ENCODE measurements around the gene TPPP2.
A peak's percentile ranks its signal among the peaks of the same experiment; 100 is the strongest.

The TPPP2 gene

GRCh38 chr14:21019366-21019765, 10.7 kb upstream of the TPPP2 start:
- no peak for TF ChIP-seq CTCF (IDR thresholded peaks at IDR 0.05; ENCODE audit: control extremely low read depth, extremely low read depth, low read depth, missing control alignments)
- CTCF ChIA-PET = interaction anchor here (1.0 to 13.5 kb wide), 9 partner anchors 8 to 86 kb away, joined by 3 to 218 read pairs (median 4); partner anchors contain the start of gene TMEM253
- no peak for DNase-seq (ENCODE audit: extremely low spot score)
- POLR2A ChIA-PET = no interaction called here

DNA sequence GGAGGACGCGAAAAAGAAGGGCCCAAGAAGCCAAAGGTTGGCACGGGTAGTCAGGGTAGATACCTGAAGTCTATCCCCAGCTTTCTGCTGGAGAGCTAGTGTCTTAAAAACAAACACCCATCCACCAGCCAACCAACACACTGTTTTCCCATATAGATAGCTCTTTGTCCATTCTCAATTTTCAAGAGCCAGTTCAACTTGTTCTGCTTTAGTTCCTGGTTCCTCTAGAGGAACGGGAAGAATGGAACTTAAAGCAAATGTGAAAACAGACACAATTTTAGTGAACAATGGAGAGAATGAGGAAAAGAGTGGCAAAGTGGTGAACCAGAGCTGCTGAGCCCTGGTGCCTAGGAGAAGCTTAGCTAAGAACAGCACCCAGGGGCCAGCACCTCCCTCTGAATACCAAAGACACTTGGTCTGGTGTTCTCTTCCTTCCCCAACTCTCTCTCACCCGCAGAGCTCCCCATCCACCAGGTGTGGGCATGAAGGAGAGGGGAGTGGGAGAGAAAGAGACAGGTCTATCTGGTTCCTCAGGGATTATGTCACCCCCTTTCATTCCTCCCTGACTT, 9.0 kb upstream of the TPPP2 start:
- CTCF ChIA-PET = interaction anchor here (1.6 to 13.5 kb wide), 4 partner anchors 16 to 84 kb away, joined by 5 to 218 read pairs (median 106); partner anchors contain the start of gene TMEM253
- POLR2A ChIA-PET = no interaction called here
- no peak for TF ChIP-seq CTCF (IDR thresholded peaks at IDR 0.05; ENCODE audit: control extremely low read depth, extremely low read depth, low read depth, missing control alignments)
- DNase-seq (ENCODE audit: extremely low spot score) = no peak

DNA sequence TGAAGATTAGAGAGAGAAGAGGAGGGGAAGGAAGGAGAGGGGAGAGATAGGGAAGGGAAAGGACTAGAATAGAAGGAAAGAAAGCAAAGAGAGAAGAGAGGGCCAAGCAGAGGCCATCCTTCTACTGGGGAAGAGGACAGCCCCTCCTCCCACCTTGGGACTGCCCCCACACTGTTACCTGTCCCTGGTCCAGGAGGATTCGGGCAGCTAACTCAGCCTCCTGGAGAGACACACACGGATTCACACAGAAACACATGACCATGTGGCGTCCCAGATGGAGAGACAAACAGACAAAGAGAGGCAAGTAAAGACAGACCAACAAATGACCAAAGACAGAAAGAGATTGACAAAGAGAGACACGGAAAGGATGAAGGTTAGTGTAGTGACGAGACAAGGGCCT, 7.3 kb upstream of the TPPP2 start:
- ChIA-PET POLR2A (interaction anchor here (0.7 kb wide), 1 partner anchor 287 kb away, joined by 7 read pairs; no protein-coding TSS in a partner anchor), CTCF (interaction anchor here (1.8 to 2.0 kb wide), 2 partner anchors 9 to 17 kb away, joined by 8 to 21 read pairs; no protein-coding TSS in a partner anchor)
- TF ChIP-seq CTCF (IDR thresholded peaks at IDR 0.05; ENCODE audit: control extremely low read depth, extremely low read depth, low read depth, missing control alignments) = no peak
- no peak for DNase-seq (ENCODE audit: extremely low spot score)

- TF ChIP-seq CTCF (IDR thresholded peaks at IDR 0.05; ENCODE audit: control extremely low read depth, extremely low read depth, low read depth, missing control alignments) = no peak
- ChIA-PET CTCF (interaction anchor here (1.8 to 2.0 kb wide), 2 partner anchors 10 to 17 kb away, joined by 8 to 21 read pairs; no protein-coding TSS in a partner anchor), POLR2A (no interaction called here)
- DNase-seq (ENCODE audit: extremely low spot score) = no peak
These were observed 6.8 kb upstream of the TPPP2 start for GRCh38 chr14:21023174-21023573.

DNA sequence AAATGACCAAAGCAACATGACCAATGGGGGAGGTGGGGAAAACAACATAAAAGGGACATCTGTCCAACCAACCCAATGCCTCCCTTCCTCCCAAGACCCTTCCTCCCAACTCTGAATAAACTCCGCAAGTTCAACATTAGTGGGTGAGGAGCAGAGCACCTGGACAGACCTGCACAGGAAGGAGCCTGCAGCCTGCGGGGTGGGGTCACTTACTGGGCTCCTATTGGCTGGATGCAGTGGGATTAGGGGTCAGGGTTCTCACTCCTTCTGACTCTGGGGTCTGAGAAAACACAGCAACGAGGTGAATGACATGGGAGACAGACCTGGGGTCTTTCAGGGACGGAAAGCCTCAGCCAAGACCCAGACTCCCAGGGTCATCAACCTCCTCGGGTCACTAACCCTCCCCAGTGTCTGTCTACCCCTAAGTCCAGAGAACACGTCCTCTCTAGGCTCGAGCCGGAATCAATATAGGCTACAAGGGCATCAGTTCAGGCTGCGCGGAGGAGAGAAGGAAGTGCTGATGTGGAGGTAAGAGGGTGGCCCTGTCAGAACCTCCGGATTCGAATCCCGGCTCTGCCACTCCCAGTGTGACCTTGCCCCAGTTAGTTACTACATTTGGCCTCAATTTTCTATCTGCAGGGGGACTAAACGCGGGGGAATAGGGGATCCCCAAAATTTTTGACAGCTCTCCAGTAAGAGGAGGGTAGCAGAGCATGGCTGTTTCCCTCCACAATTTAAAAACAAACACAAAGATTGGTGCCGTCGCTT, 6.0 kb upstream of the TPPP2 start:
- POLR2A ChIA-PET = interaction anchor here (0.6 kb wide), 1 partner anchor 561 kb away, joined by 4 read pairs; no protein-coding TSS in a partner anchor
- TF ChIP-seq CTCF (IDR thresholded peaks at IDR 0.05; ENCODE audit: control extremely low read depth, extremely low read depth, low read depth, missing control alignments) = no peak
- no peak for DNase-seq (ENCODE audit: extremely low spot score)
- CTCF ChIA-PET = interaction anchor here (1.8 to 2.0 kb wide), 2 partner anchors 10 to 16 kb away, joined by 8 to 21 read pairs; no protein-coding TSS in a partner anchor

DNA sequence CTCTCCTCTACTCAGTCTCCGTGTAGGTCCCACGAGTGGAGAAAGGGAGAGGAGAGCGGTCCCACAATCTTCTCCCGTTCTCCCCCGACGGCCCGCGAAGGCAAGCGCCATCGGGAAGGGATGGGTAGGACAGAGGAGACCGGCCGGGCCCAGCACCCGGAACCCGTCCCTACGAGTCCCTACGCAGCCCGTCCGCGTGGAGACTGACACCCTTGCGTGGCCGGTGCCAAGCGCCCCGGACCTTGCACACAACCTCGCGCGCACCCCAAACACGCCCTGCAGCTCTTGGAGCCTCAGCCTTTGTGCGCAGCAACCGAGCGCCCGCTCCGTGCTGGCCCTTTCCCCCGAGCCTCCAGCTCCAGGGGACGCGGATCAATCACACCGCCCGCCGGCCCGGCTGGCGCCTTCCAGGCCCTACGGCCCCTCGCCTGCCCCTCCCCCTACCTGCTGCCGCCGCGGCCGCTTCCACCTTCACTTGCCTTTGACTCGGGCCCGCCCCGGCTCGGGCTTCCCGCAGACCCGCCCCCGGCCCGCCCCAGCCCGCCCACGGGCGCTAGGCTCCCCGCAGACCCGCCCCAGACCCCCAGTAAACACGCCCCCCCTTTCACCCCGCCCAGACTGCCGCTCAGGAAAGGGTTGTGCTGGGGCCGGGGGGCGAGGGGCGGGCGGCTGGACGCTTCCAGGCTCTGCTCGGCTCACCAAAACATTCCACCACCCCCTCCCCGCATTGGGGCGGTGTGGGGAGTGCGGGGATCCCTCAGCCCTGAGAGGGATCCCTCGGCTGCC, 5.2 kb upstream of the TPPP2 start, which contains the start of gene NDRG2:
TSS of gene NDRG2 (minus strand) at position 477 of the 786 bp plus-strand sequence. CDS start 1,746 bp downstream, outside the sequence.
- ChIA-PET CTCF (interaction anchor here (1.8 kb wide), 1 partner anchor 11 kb away, joined by 21 read pairs; no protein-coding TSS in a partner anchor), POLR2A (no interaction called here)
- peak; percentile 72 for DNase-seq (ENCODE audit: extremely low spot score)
- no peak for TF ChIP-seq CTCF (IDR thresholded peaks at IDR 0.05; ENCODE audit: control extremely low read depth, extremely low read depth, low read depth, missing control alignments)
